T-cell (primary cell): ENCODE data around the gene CD79A. TPM values are rescaled to one million over a fixed set of nuclear protein-coding genes. Genes with fewer than 3 reads are reported as not detected.

ENCODE experiments used
- ATAC-seq, 4 experiments: fragments of 200-7000 bp in 3 of 4; fragments of 150-1000 bp in 1 of 4; cut with Tn5 transposase; replicated peaks in 1 of 4; 1 replicate in 3 of 4; 2 replicates in 1 of 4; pipeline ENCODE4 v1.10.0; 2021; ENCODE audit warnings: moderate library complexity in 3 of 4, mild to moderate bottlenecking in 2 of 4, moderate number of reproducible peaks in 1 of 4
- CTCF ChIA-PET, 2 donors: fragments of 300-600 bp; sonication (Branson Sonifier 250); formaldehyde crosslinking; loops; one replicate each; lab custom pipeline; 2022; ENCODE audit warnings: antibody characterized with exemption in 2 of 2; lab: Charles Lee
- POLR2A ChIA-PET, 2 donors: fragments of 300-600 bp; sonication (Branson Sonifier 250); formaldehyde crosslinking; loops; one replicate each; lab custom pipeline; 2022; ENCODE audit warnings: antibody characterized with exemption in 2 of 2; lab: Charles Lee
- DNase-seq, 35 experiments: peaks; one replicate each; pipeline versions ENCODE4 v3.0.0 to v3.0.0-alpha.2; 2013 to 2023
- H3K27ac ChIP-seq: one replicate; pipeline ENCODE4 v1.5.1; 2013; ENCODE audit warnings: low read length
- H3K27me3 ChIP-seq, 2 experiments: replicated peaks in 1 of 2; 1 replicate in 1 of 2; 2 replicates in 1 of 2; pipeline versions ENCODE4 v1.6.1 to v1.7.0; 2013; ENCODE audit warnings: low read length in 1 of 2, mixed read lengths in 1 of 2; ENCODE audit not compliant: control insufficient read depth in 2 of 2, insufficient read depth in 2 of 2; ENCODE audit errors: extremely low read depth in 1 of 2
- H3K36me3 ChIP-seq, 2 donors: 1 replicate in 1 of 2; 2 replicates in 1 of 2; pipeline versions ENCODE4 v1.6.1 to v1.7.0; 2013; ENCODE audit warnings: low read length in 1 of 2; ENCODE audit not compliant: control insufficient read depth in 2 of 2, insufficient read depth in 1 of 2; ENCODE audit errors: extremely low read depth in 1 of 2
- H3K4me1 ChIP-seq, 2 experiments: 1 replicate in 1 of 2; 2 replicates in 1 of 2; pipeline versions ENCODE4 v1.6.1 to v1.7.0; 2013; ENCODE audit warnings: low read length in 2 of 2, mixed read lengths in 1 of 2; ENCODE audit not compliant: insufficient read depth in 2 of 2, control insufficient read depth in 1 of 2; ENCODE audit errors: extremely low read depth in 1 of 2
- H3K4me3 ChIP-seq, 2 donors: 1 replicate in 1 of 2; 2 replicates in 1 of 2; pipeline versions ENCODE4 v1.5.1 to v1.7.0; 2013; ENCODE audit warnings: mild to moderate bottlenecking in 2 of 2, low read length in 1 of 2, moderate library complexity in 1 of 2; ENCODE audit not compliant: control insufficient read depth in 1 of 2; ENCODE audit errors: extremely low read depth in 1 of 2
- H3K9me3 ChIP-seq: 2 replicates; pipeline ENCODE4 v1.7.0; 2013
- H3K27ac Mint-ChIP-seq, 2 donors: one replicate each; pipeline ENCODE4 v1.8.0; 2020 to 2021; ENCODE audit warnings: mild to moderate bottlenecking in 2 of 2, mixed read lengths in 2 of 2
- H3K27me3 Mint-ChIP-seq, 2 donors: one replicate each; pipeline ENCODE4 v1.8.0; 2021 to 2022; ENCODE audit warnings: mixed read lengths in 2 of 2
- H3K36me3 Mint-ChIP-seq: one replicate; pipeline ENCODE4 v1.8.0; 2021; ENCODE audit warnings: mixed read lengths
- H3K4me1 Mint-ChIP-seq, 3 donors: one replicate each; pipeline ENCODE4 v1.8.0; 2020 to 2022; ENCODE audit warnings: mixed read lengths in 3 of 3, mild to moderate bottlenecking in 1 of 3
- H3K4me3 Mint-ChIP-seq, 3 donors: one replicate each; pipeline ENCODE4 v1.8.0; 2020 to 2022; ENCODE audit warnings: mild to moderate bottlenecking in 3 of 3, mixed read lengths in 3 of 3, moderate library complexity in 3 of 3
- H3K9me3 Mint-ChIP-seq, 3 donors: one replicate each; pipeline ENCODE4 v1.8.0; 2020 to 2022; ENCODE audit warnings: mixed read lengths in 3 of 3
- WGBS: methylation state at CpG from one replicate; pipeline ENCODE4 v1.1.5; 2013; ENCODE audit warnings: missing lambda C conversion rate; ENCODE audit not compliant: insufficient coverage; 5-methylcytosine and 5-hydroxymethylcytosine counted together
- total RNA-seq, 35 experiments: library from RNA in 6 of 35; stranded (reverse) in 6 of 35; fragments of 120-200 nt in 1 of 35; gene quantifications; one replicate each; pipeline versions ENCODE4 v1.2.1 to v1.2.4 and lab custom pipeline; 2013 to 2026

CD79A gene
- total RNA-seq, 5 donors from 2014 or later (not counting 1 experiment from before 2014, with no cell fraction given): 15.9 to 51.1 (median 19.0) TPM

GRCh38 chr19:41903193-41903953 lies 26.3 kb downstream of the CD79A start:
- H3K9me3 Mint-ChIP-seq: no peaks in the 10 kb centered on the region
- H3K27ac Mint-ChIP-seq: peak overlapping the region in 1 of 2 donors; percentile 41
- DNase-seq (no peak), ATAC-seq (no peak)
- H3K36me3 Mint-ChIP-seq: peaks cover 46% of the 10 kb centered on the region
- POLR2A ChIA-PET: interaction anchor here in 1 of 2 donors (0.6 kb wide), 1 partner anchor 20 kb away, joined by 3 read pairs; no protein-coding TSS in a partner anchor
- H3K4me3 Mint-ChIP-seq: no peak overlapping the region
- H3K27me3 Mint-ChIP-seq: no peaks in the 10 kb centered on the region
- Histone ChIP-seq H3K27me3 (no peaks in the 10 kb centered on the region), H3K36me3 (peaks cover 38 to 86% of the 10 kb centered on the region in 2 donors), H3K4me3 (no peak overlapping the region), H3K4me1 (peaks cover 0 to 54% of the 10 kb centered on the region in 2 experiments), H3K27ac (no peak overlapping the region), H3K9me3 (no peaks in the 10 kb centered on the region)
- H3K4me1 Mint-ChIP-seq: peaks cover 35 to 56% (median 56%) of the 10 kb centered on the region in 3 donors
- CTCF ChIA-PET: no interaction called here
- 96% methylated on average over 10 of the region's 19 CpGs for WGBS

- H3K27ac Mint-ChIP-seq: peak overlapping the region; percentile 39 to 68
- peaks cover 38 to 77% of the 10 kb centered on the region in 2 donors for H3K36me3 ChIP-seq
- peak overlapping the region in 1 of 3 donors; percentile 6 for H3K4me3 Mint-ChIP-seq
- DNase-seq (no peak), ATAC-seq (no peak)
- H3K4me1 Mint-ChIP-seq: peaks cover 35 to 51% (median 50%) of the 10 kb centered on the region in 3 donors
- H3K27me3 ChIP-seq: no peaks in the 10 kb centered on the region
- ChIA-PET POLR2A (no interaction called here), CTCF (no interaction called here)
- peaks cover 0 to 49% of the 10 kb centered on the region in 2 experiments for H3K4me1 ChIP-seq
- H3K27ac ChIP-seq: no peak overlapping the region
- H3K4me3 ChIP-seq: no peak overlapping the region
- WGBS: 94% methylated on average over 28 of the region's 30 CpGs
- H3K36me3 Mint-ChIP-seq: peaks cover 39% of the 10 kb centered on the region
- no peaks in the 10 kb centered on the region for H3K27me3 Mint-ChIP-seq
- H3K9me3 ChIP-seq: no peaks in the 10 kb centered on the region
- no peaks in the 10 kb centered on the region for H3K9me3 Mint-ChIP-seq
These were observed 27.2 kb downstream of the CD79A start for GRCh38 chr19:41904118-41904870.

- WGBS: 94% methylated on average over 18 of the region's 24 CpGs
- ChIA-PET POLR2A (no interaction called here), CTCF (no interaction called here)
These were observed 28.4 kb downstream of the CD79A start for GRCh38 chr19:41905273-41906002.

GRCh38 chr19:41906271-41906670 lies 29.2 kb downstream of the CD79A start:
- DNase-seq: no peak
- WGBS: 100% methylated on average over 1 of the region's 9 CpGs
- Histone ChIP-seq H3K27me3 (no peaks in the 10 kb centered on the region), H3K27ac (no peak overlapping the region), H3K4me3 (no peak overlapping the region), H3K4me1 (peaks cover 0 to 55% of the 10 kb centered on the region in 2 experiments), H3K36me3 (peaks cover 33 to 62% of the 10 kb centered on the region in 2 donors), H3K9me3 (no peaks in the 10 kb centered on the region)
- CTCF ChIA-PET: no interaction called here
- Mint-ChIP-seq H3K9me3 (no peaks in the 10 kb centered on the region), H3K4me3 (no peak overlapping the region), H3K27ac (peak overlapping the region; percentile 29 to 41), H3K36me3 (peaks cover 39% of the 10 kb centered on the region), H3K27me3 (no peaks in the 10 kb centered on the region), H3K4me1 (peaks cover 49 to 53% (median 52%) of the 10 kb centered on the region in 3 donors)
- POLR2A ChIA-PET: no interaction called here
- ATAC-seq: no peak

More at GRCh38 chr19:41905273-41906002, 28.4 kb downstream of the CD79A start:
- ATAC-seq: no peak
- Mint-ChIP-seq H3K4me3 (no peak overlapping the region), H3K27me3 (no peaks in the 10 kb centered on the region), H3K27ac (peak overlapping the region; percentile 29 to 43), H3K36me3 (peaks cover 39% of the 10 kb centered on the region), H3K9me3 (no peaks in the 10 kb centered on the region), H3K4me1 (peaks cover 40 to 47% (median 46%) of the 10 kb centered on the region in 3 donors)
- H3K27me3 ChIP-seq: no peaks in the 10 kb centered on the region
- H3K9me3 ChIP-seq: no peaks in the 10 kb centered on the region
- H3K36me3 ChIP-seq: peaks cover 34 to 67% of the 10 kb centered on the region in 2 donors
- DNase-seq: no peak
- no peak overlapping the region for H3K27ac ChIP-seq
- H3K4me1 ChIP-seq: peaks cover 0 to 48% of the 10 kb centered on the region in 2 experiments
- H3K4me3 ChIP-seq: no peak overlapping the region

- H3K9me3 ChIP-seq: no peaks in the 10 kb centered on the region
- DNase-seq: no peak
- peaks cover 32% of the 10 kb centered on the region for H3K36me3 Mint-ChIP-seq
- no peak overlapping the region for H3K27ac ChIP-seq
- H3K36me3 ChIP-seq: peaks cover 24 to 54% of the 10 kb centered on the region in 2 donors
- H3K27me3 ChIP-seq: peaks cover 0 to 4% of the 10 kb centered on the region in 2 experiments
- no peaks in the 10 kb centered on the region for H3K9me3 Mint-ChIP-seq
- ATAC-seq: no peak
- WGBS: 80% methylated on average over 4 of the region's 21 CpGs
- ChIA-PET CTCF (interaction anchor here (0.6 to 0.7 kb wide), 2 partner anchors 27 to 43 kb away, joined by 3 to 10 read pairs; no protein-coding TSS in a partner anchor), POLR2A (interaction anchor here in 1 of 2 donors (0.6 kb wide), 1 partner anchor 29 kb away, joined by 5 read pairs; no protein-coding TSS in a partner anchor)
- peaks cover 0 to 4% of the 10 kb centered on the region in 2 donors for H3K27me3 Mint-ChIP-seq
- H3K4me3 Mint-ChIP-seq: no peak overlapping the region
- peaks cover 3 to 57% of the 10 kb centered on the region in 2 experiments for H3K4me1 ChIP-seq
- peak overlapping the region; percentile 4 to 71 for H3K27ac Mint-ChIP-seq
- H3K4me1 Mint-ChIP-seq: peaks cover 52 to 57% (median 55%) of the 10 kb centered on the region in 3 donors
- H3K4me3 ChIP-seq: no peak overlapping the region
These were observed 30.0 kb downstream of the CD79A start for GRCh38 chr19:41906916-41907680.
